Activated naive CD4-positive, alpha-beta T cell treated with anti-CD3 and anti-CD28 coated beads for 36 hours (primary cell): ENCODE data around the gene STRIP2. TPM values are rescaled to one million over a fixed set of nuclear protein-coding genes. Genes with fewer than 3 reads are reported as not detected.

Experiments used
- CTCF ChIA-PET: fragments of 350-600 bp; sonication (Branson Sonifier 250); formaldehyde crosslinking; loops from one replicate; lab custom pipeline; 2021; ENCODE audit warnings: antibody characterized with exemption; lab: Charles Lee
- DNase-seq: peaks from one replicate; pipeline ENCODE4 v3.0.0-alpha.2; 2020
- H3K27ac Mint-ChIP-seq: one replicate; pipeline ENCODE4 v1.8.0; 2021; ENCODE audit warnings: mild to moderate bottlenecking, mixed read lengths
- H3K27me3 Mint-ChIP-seq: one replicate; pipeline ENCODE4 v1.8.0; 2021; ENCODE audit warnings: low read depth, mixed read lengths
- H3K36me3 Mint-ChIP-seq: one replicate; pipeline ENCODE4 v1.8.0; 2021; ENCODE audit warnings: low read depth, mixed read lengths
- H3K4me1 Mint-ChIP-seq: one replicate; pipeline ENCODE4 v1.8.0; 2021; ENCODE audit warnings: low read depth, mixed read lengths
- H3K4me3 Mint-ChIP-seq: one replicate; pipeline ENCODE4 v1.8.0; 2021; ENCODE audit warnings: mild to moderate bottlenecking, moderate library complexity, mixed read lengths
- H3K9me3 Mint-ChIP-seq: one replicate; pipeline ENCODE4 v1.8.0; 2021; ENCODE audit warnings: mixed read lengths
- intact Hi-C: fragments of 100-400 bp; cut with micrococcal nuclease; formaldehyde crosslinking; loops from one replicate; pipeline ENCODE4 v1.15.1; 2023
- total RNA-seq, 2 experiments: library from RNA; stranded (reverse); gene quantifications; one replicate each; pipeline ENCODE4 v1.2.3, GENCODE V29; 2021

The STRIP2 gene
- total RNA-seq, result 10 to 100 TPM; 71.4 to 76.0 TPM

GRCh38 chr7:129433847-129434674 is at the start of gene STRIP2:
Gene STRIP2 (plus strand): TSS chr7:129434432. CDS start chr7:129434473, 41 bp downstream.
- CTCF ChIA-PET, result interaction anchor here (0.6 to 3.5 kb wide), 14 partner anchors 9 to 1719 kb away, joined by 3 to 26 read pairs (median 4); no protein-coding TSS in a partner anchor
- Mint-ChIP-seq H3K4me3 (peak within 1 kb of the TSS; percentile 89), H3K27me3 (peaks cover 7% of the 10 kb centered on the region), H3K27ac (peak within 1 kb of the TSS; percentile 92), H3K36me3 (peaks cover 24% of the 10 kb centered on the region), H3K4me1 (peaks cover 28% of the 10 kb centered on the region), H3K9me3 (no peaks in the 10 kb centered on the region)
- intact Hi-C loops, result loop anchor here (1.0 to 10.0 kb wide), 4 partner anchors 29 to 1211 kb away; no protein-coding TSS in a partner anchor
- peak; percentile 94 for DNase-seq

- Mint-ChIP-seq H3K27me3 (no peaks in the 10 kb centered on the region), H3K4me3 (no peak overlapping the region), H3K9me3 (no peaks in the 10 kb centered on the region), H3K36me3 (peaks cover 16% of the 10 kb centered on the region), H3K27ac (no peak overlapping the region), H3K4me1 (peaks cover 16% of the 10 kb centered on the region)
- CTCF ChIA-PET, result interaction anchor here (1.0 to 1.6 kb wide), 3 partner anchors 9 to 49 kb away, joined by 3 to 5 read pairs (median 3); partner anchors contain the start of gene STRIP2
- intact Hi-C loops, result no loop called here
- no peak for DNase-seq
These were observed 49.1 kb upstream of the STRIP2 start for GRCh38 chr7:129385116-129385515.

DNA sequence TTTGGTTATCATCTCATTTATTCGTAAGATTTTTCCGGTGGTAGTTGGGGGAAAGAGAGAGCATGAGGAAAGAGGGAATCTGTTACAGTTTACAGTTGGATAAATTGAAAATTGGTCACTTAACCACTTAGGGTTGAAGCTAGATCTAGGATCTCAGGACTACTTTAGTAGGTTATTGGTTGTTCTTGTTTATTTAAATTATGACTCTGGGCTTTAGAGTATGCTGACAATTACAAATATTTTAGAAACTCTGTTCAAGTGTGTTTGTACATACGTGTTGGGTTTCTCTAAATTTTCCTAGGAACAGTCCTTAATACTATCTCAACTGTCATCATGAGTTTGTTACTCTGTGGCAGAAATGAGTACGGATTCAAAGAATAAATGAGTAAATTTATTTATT is 48.6 kb upstream of the STRIP2 start:
- no peak overlapping the region for H3K27ac Mint-ChIP-seq
- no peak for DNase-seq
- CTCF ChIA-PET, result interaction anchor here (1.0 to 1.6 kb wide), 3 partner anchors 10 to 48 kb away, joined by 3 to 5 read pairs (median 3); partner anchors contain the start of gene STRIP2
- peaks cover 16% of the 10 kb centered on the region for H3K4me1 Mint-ChIP-seq
- H3K9me3 Mint-ChIP-seq, result no peaks in the 10 kb centered on the region
- peaks cover 14% of the 10 kb centered on the region for H3K36me3 Mint-ChIP-seq
- intact Hi-C loops, result no loop called here
- H3K4me3 Mint-ChIP-seq, result no peak overlapping the region
- no peaks in the 10 kb centered on the region for H3K27me3 Mint-ChIP-seq

DNA sequence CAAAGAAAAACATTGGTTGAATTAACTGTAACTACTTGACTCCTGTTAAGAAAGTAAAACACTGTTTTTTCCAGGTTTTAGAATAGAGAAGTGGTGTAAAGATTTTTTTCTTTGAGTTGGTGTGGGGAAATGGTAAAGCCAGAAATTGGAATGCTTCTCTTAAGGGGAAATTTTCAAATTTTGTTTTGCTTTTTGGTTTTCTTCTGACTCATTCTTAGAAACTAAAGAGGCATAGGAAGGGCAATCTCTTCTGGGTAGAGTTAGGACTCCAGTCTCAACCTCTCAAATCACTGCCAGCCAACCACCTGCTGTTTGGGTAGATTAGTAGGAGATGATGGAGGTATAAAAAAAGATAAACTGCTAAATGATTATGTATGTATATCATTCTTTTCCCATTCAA is 47.7 kb upstream of the STRIP2 start:
- intact Hi-C loops, result loop anchor here (1.0 kb wide), 1 partner anchor 53 kb away; no protein-coding TSS in a partner anchor
- peak; percentile 27 for DNase-seq
- Mint-ChIP-seq H3K36me3 (peaks cover 14% of the 10 kb centered on the region), H3K27me3 (no peaks in the 10 kb centered on the region), H3K9me3 (no peaks in the 10 kb centered on the region), H3K4me3 (no peak overlapping the region), H3K4me1 (peaks cover 16% of the 10 kb centered on the region), H3K27ac (peak overlapping the region; percentile 65)
- CTCF ChIA-PET, result interaction anchor here (1.0 to 4.9 kb wide), 4 partner anchors 11 to 85 kb away, joined by 4 to 44 read pairs (median 16); no protein-coding TSS in a partner anchor

DNA sequence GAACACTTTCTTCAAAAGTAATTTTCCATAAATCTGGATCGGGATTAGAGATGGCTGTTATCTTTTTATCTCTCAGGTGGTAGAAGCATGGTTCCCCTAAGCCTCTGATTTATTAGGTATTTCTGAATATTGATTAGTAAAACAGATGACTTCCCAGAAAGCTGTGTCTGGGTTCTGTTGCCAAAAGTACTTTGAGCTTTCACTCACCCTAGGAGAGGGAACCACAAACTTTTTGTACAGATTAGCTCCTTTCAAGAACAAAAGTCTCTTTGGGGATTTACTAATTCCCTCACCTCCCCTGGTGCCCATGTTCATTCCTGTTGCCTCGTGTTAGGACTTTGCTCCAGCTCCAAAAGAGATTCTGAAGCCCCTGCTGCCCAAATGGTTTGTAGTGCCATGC is 46.7 kb upstream of the STRIP2 start:
- peaks cover 10% of the 10 kb centered on the region for H3K4me1 Mint-ChIP-seq
- CTCF ChIA-PET, result interaction anchor here (1.3 to 4.9 kb wide), 4 partner anchors 8 to 20 kb away, joined by 3 to 44 read pairs (median 16); no protein-coding TSS in a partner anchor

GRCh38 chr7:129388333-129389098 is 45.7 kb upstream of the STRIP2 start:
- Mint-ChIP-seq H3K36me3 (peaks cover 7% of the 10 kb centered on the region), H3K27me3 (no peaks in the 10 kb centered on the region), H3K4me3 (no peak overlapping the region), H3K4me1 (peaks cover 9% of the 10 kb centered on the region), H3K9me3 (no peaks in the 10 kb centered on the region), H3K27ac (no peak overlapping the region)
- CTCF ChIA-PET, result interaction anchor here (0.6 to 4.9 kb wide), 6 partner anchors 9 to 674 kb away, joined by 3 to 44 read pairs (median 4); no protein-coding TSS in a partner anchor
- no peak for DNase-seq
- intact Hi-C loops, result no loop called here

More for the DNA sequence above, 46.7 kb upstream of the STRIP2 start:
- Mint-ChIP-seq H3K36me3 (peaks cover 9% of the 10 kb centered on the region), H3K27me3 (no peaks in the 10 kb centered on the region), H3K4me3 (no peak overlapping the region), H3K9me3 (no peaks in the 10 kb centered on the region), H3K27ac (no peak overlapping the region)
- no peak for DNase-seq
- intact Hi-C loops, result no loop called here

- no peak overlapping the region for H3K27ac Mint-ChIP-seq
- no peaks in the 10 kb centered on the region for H3K27me3 Mint-ChIP-seq
- CTCF ChIA-PET, result interaction anchor here (0.6 to 4.9 kb wide), 7 partner anchors 14 to 673 kb away, joined by 3 to 44 read pairs (median 5); no protein-coding TSS in a partner anchor
These were observed 44.4 kb upstream of the STRIP2 start for GRCh38 chr7:129389829-129390228.

GRCh38 chr7:129390314-129390713 is 43.9 kb upstream of the STRIP2 start:
- H3K4me3 Mint-ChIP-seq, result no peak overlapping the region
- no peak overlapping the region for H3K27ac Mint-ChIP-seq
- intact Hi-C loops, result no loop called here
- CTCF ChIA-PET, result interaction anchor here (0.6 to 4.9 kb wide), 5 partner anchors 15 to 439 kb away, joined by 3 to 44 read pairs (median 5); no protein-coding TSS in a partner anchor
- H3K9me3 Mint-ChIP-seq, result no peaks in the 10 kb centered on the region
- DNase-seq, result no peak
- peaks cover 8% of the 10 kb centered on the region for H3K36me3 Mint-ChIP-seq
- no peaks in the 10 kb centered on the region for H3K27me3 Mint-ChIP-seq
- peaks cover 6% of the 10 kb centered on the region for H3K4me1 Mint-ChIP-seq

More at GRCh38 chr7:129389829-129390228, 44.4 kb upstream of the STRIP2 start:
- Mint-ChIP-seq H3K4me3 (no peak overlapping the region), H3K9me3 (no peaks in the 10 kb centered on the region), H3K4me1 (peaks cover 6% of the 10 kb centered on the region), H3K36me3 (peaks cover 8% of the 10 kb centered on the region)
- intact Hi-C loops, result no loop called here
- no peak for DNase-seq

DNA sequence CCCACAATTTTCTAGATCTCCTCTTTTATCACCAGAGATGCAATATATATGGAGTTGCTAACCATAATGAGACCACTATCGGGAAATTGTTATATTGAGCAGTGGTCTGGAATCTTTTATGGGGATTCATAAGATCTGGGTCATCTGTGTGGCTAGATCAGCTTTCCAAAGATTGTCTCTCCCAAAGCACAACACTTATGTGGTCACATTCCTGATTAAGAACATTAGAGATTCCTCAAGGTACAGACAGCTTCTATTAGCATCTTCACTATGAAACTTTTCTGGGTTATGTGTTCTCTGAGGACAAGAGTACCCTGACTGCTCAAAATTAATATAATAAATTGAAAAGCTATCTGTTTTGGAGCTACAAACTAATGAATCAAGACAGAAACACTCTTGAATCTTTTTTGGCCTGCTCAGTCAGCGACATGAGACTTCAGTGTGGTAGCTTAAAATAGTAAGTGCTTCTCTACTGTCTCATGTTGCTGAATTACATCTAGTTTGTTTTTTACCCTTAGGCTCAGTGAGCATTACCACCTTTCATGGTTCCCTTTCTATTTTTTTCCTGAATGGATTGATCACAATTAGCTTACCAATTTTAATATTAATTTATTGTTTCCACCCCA is 42.6 kb upstream of the STRIP2 start:
- Mint-ChIP-seq H3K4me1 (peaks cover under 1% of the 10 kb centered on the region), H3K36me3 (peaks cover 6% of the 10 kb centered on the region), H3K27ac (no peak overlapping the region), H3K27me3 (no peaks in the 10 kb centered on the region), H3K4me3 (no peak overlapping the region), H3K9me3 (no peaks in the 10 kb centered on the region)
- CTCF ChIA-PET, result interaction anchor here (1.3 to 5.4 kb wide), 2 partner anchors 11 to 16 kb away, joined by 4 to 22 read pairs; no protein-coding TSS in a partner anchor
- DNase-seq, result no peak
- intact Hi-C loops, result no loop called here

- no peak overlapping the region for H3K4me3 Mint-ChIP-seq
- peaks cover 6% of the 10 kb centered on the region for H3K36me3 Mint-ChIP-seq
- no peak for DNase-seq
- CTCF ChIA-PET, result interaction anchor here (5.4 kb wide), 1 partner anchor 17 kb away, joined by 22 read pairs; no protein-coding TSS in a partner anchor
- no peaks in the 10 kb centered on the region for H3K27me3 Mint-ChIP-seq
- no peaks in the 10 kb centered on the region for H3K9me3 Mint-ChIP-seq
- intact Hi-C loops, result no loop called here
- no peak overlapping the region for H3K27ac Mint-ChIP-seq
- H3K4me1 Mint-ChIP-seq, result no peaks in the 10 kb centered on the region
These were observed 41.0 kb upstream of the STRIP2 start for GRCh38 chr7:129393255-129393654.

GRCh38 chr7:129394101-129394500 is 40.1 kb upstream of the STRIP2 start:
- intact Hi-C loops, result no loop called here
- no peak overlapping the region for H3K4me3 Mint-ChIP-seq
- H3K9me3 Mint-ChIP-seq, result no peaks in the 10 kb centered on the region
- H3K4me1 Mint-ChIP-seq, result no peaks in the 10 kb centered on the region
- peaks cover 5% of the 10 kb centered on the region for H3K36me3 Mint-ChIP-seq
- no peak for DNase-seq
- no peaks in the 10 kb centered on the region for H3K27me3 Mint-ChIP-seq
- CTCF ChIA-PET, result interaction anchor here (5.4 kb wide), 1 partner anchor 18 kb away, joined by 22 read pairs; no protein-coding TSS in a partner anchor
- H3K27ac Mint-ChIP-seq, result no peak overlapping the region
